Liver (tissue), 3 donors: ENCODE measurements around the gene RAI1.

Experiments
- EGR1 ChIP-seq, 2 donors: IDR thresholded peaks; 2 replicates each; pipeline ENCODE4 v1.6.1; 2016 to 2018; ENCODE audit warnings: antibody characterized with exemption in 2 of 2, low read depth in 2 of 2
- FOXA1 ChIP-seq: IDR thresholded peaks from 2 replicates; pipeline ENCODE4 v1.6.1; 2016; ENCODE audit warnings: antibody characterized with exemption
- GABPA ChIP-seq, 2 donors: IDR thresholded peaks in 1 of 2; conservative IDR thresholded peaks in 1 of 2; 2 replicates each; pipeline ENCODE4 v1.6.1; 2016; ENCODE audit warnings: antibody characterized with exemption in 2 of 2, mild to moderate bottlenecking in 1 of 2, moderate library complexity in 1 of 2
- RXRA ChIP-seq, 2 donors: IDR thresholded peaks; 2 replicates each; pipeline ENCODE4 v1.6.1; 2017 to 2018; ENCODE audit warnings: antibody characterized with exemption in 2 of 2, mild to moderate bottlenecking in 1 of 2
- YY1 ChIP-seq: IDR thresholded peaks from 2 replicates; pipeline ENCODE4 v1.6.1; 2016; ENCODE audit warnings: antibody characterized with exemption, mild to moderate bottlenecking
- TF ChIP-seq, protein P1 (sequence below): fragments of 150-350 bp; IDR thresholded peaks from 2 replicates; pipeline ENCODE4 v1.5.1; 2017; ENCODE audit warnings: improper control_type of control experiment, low read depth, low read length; ENCODE audit not compliant: missing input control
- TF ChIP-seq, protein P2 (sequence below): IDR thresholded peaks from 2 replicates; pipeline ENCODE4 v1.6.1; 2016; ENCODE audit warnings: antibody characterized with exemption
- TF ChIP-seq, protein P3 (sequence below): IDR thresholded peaks from 2 replicates; pipeline ENCODE4 v1.6.1; 2016; ENCODE audit warnings: antibody characterized with exemption, mild to moderate bottlenecking
- TF ChIP-seq, protein P4 (sequence below): IDR thresholded peaks from 2 replicates; pipeline ENCODE4 v1.6.1; 2016; ENCODE audit warnings: antibody characterized with exemption
- donor health status: healthy.
- donor health status: healthy.

DNA sequence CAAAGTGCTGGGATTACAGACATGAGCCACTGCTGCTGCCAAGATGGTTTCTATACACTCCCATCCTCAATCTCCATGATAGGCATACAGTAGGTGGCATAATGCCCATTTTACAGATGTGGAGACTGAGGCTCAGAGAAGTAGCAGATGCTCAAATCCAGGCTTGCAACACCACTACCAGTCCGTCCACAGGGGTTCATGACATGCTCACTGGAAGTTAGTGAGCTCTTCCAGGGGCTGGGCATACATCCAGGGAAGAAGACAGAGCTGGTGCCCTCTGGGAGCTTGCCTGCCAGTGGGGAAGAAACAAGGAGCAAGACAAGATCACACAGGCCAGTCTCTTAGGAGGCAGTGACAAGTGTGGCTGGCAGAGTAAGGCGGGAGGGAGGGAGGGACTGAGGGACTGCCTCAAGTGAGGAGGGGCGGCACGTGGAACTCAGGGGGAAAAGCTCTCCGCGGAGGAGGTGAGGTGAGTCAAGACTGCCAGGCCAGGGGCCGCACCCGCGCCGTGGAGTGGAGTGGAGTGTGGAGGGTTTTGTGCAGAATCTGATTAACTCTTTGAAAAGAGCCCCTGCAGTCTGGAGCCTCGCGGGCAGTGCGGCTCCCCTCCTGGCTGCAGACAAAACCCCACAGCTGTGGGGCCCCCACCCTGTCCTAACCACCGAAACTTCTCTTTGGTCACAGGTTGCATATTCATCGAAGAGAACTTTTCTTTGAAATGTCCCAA is 127.6 kb downstream of the RAI1 start:
- TF ChIP-seq, protein P1, sequence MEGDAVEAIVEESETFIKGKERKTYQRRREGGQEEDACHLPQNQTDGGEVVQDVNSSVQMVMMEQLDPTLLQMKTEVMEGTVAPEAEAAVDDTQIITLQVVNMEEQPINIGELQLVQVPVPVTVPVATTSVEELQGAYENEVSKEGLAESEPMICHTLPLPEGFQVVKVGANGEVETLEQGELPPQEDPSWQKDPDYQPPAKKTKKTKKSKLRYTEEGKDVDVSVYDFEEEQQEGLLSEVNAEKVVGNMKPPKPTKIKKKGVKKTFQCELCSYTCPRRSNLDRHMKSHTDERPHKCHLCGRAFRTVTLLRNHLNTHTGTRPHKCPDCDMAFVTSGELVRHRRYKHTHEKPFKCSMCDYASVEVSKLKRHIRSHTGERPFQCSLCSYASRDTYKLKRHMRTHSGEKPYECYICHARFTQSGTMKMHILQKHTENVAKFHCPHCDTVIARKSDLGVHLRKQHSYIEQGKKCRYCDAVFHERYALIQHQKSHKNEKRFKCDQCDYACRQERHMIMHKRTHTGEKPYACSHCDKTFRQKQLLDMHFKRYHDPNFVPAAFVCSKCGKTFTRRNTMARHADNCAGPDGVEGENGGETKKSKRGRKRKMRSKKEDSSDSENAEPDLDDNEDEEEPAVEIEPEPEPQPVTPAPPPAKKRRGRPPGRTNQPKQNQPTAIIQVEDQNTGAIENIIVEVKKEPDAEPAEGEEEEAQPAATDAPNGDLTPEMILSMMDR, result no peak
- no peak for TF ChIP-seq RXRA (IDR thresholded peaks at IDR 0.05)
- TF ChIP-seq, protein P2, sequence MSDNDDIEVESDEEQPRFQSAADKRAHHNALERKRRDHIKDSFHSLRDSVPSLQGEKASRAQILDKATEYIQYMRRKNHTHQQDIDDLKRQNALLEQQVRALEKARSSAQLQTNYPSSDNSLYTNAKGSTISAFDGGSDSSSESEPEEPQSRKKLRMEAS, result no peak
- TF ChIP-seq, protein P3, sequence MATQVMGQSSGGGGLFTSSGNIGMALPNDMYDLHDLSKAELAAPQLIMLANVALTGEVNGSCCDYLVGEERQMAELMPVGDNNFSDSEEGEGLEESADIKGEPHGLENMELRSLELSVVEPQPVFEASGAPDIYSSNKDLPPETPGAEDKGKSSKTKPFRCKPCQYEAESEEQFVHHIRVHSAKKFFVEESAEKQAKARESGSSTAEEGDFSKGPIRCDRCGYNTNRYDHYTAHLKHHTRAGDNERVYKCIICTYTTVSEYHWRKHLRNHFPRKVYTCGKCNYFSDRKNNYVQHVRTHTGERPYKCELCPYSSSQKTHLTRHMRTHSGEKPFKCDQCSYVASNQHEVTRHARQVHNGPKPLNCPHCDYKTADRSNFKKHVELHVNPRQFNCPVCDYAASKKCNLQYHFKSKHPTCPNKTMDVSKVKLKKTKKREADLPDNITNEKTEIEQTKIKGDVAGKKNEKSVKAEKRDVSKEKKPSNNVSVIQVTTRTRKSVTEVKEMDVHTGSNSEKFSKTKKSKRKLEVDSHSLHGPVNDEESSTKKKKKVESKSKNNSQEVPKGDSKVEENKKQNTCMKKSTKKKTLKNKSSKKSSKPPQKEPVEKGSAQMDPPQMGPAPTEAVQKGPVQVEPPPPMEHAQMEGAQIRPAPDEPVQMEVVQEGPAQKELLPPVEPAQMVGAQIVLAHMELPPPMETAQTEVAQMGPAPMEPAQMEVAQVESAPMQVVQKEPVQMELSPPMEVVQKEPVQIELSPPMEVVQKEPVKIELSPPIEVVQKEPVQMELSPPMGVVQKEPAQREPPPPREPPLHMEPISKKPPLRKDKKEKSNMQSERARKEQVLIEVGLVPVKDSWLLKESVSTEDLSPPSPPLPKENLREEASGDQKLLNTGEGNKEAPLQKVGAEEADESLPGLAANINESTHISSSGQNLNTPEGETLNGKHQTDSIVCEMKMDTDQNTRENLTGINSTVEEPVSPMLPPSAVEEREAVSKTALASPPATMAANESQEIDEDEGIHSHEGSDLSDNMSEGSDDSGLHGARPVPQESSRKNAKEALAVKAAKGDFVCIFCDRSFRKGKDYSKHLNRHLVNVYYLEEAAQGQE, result no peak
- TF ChIP-seq, protein P4, sequence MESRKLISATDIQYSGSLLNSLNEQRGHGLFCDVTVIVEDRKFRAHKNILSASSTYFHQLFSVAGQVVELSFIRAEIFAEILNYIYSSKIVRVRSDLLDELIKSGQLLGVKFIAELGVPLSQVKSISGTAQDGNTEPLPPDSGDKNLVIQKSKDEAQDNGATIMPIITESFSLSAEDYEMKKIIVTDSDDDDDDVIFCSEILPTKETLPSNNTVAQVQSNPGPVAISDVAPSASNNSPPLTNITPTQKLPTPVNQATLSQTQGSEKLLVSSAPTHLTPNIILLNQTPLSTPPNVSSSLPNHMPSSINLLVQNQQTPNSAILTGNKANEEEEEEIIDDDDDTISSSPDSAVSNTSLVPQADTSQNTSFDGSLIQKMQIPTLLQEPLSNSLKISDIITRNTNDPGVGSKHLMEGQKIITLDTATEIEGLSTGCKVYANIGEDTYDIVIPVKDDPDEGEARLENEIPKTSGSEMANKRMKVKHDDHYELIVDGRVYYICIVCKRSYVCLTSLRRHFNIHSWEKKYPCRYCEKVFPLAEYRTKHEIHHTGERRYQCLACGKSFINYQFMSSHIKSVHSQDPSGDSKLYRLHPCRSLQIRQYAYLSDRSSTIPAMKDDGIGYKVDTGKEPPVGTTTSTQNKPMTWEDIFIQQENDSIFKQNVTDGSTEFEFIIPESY, result no peak
- no peak for TF ChIP-seq GABPA (IDR thresholded peaks at IDR 0.05 in 1 of 2, conservative IDR thresholded peaks at IDR 0.05 in 1 of 2)
- no peak for TF ChIP-seq FOXA1
- TF ChIP-seq EGR1 (IDR thresholded peaks at IDR 0.05; ENCODE audit: low read depth in 2 of 2), result no peak
- no peak for TF ChIP-seq YY1
